ENCODE measurements around the gene GALNTL6. TPM values are rescaled to one million over a fixed set of nuclear protein-coding genes. Genes with fewer than 3 reads are reported as not detected.

The GALNTL6 gene
- total and polyA plus RNA-seq, 2 experiments from 2014 or later, result 0.38 to 0.40 TPM

- TF ChIP-seq ZNF114 (CRISPR knock-in tag; IDR thresholded peaks at IDR 0.05) (no peak), REST (IDR thresholded peaks at IDR 0.05; ENCODE audit: unreplicated experiment) (no peak)
Measured at GRCh38 chr4:171846893-171847292, 33.7 kb downstream of the GALNTL6 start (continued).

- Mint-ChIP-seq H3K27me3 (ENCODE audit: insufficient read depth, low read depth, poor library complexity) (peaks cover 4% of the 10 kb centered on the region), H3K9me3 (no peaks in the 10 kb centered on the region), H3K36me3 (ENCODE audit: low read depth) (no peaks in the 10 kb centered on the region), H3K4me1 (peaks cover 8% of the 10 kb centered on the region), H3K4me3 (no peak overlapping the region), H3K27ac (no peak overlapping the region)
- ATAC-seq, result no peak
- no peaks in the 10 kb centered on the region for H3K36me3 ChIP-seq (ENCODE audit: insufficient read depth)
- no peaks in the 10 kb centered on the region for H3K79me2 ChIP-seq (replicated peaks; ENCODE audit: insufficient read depth)
- no peak overlapping the region for H3K4me2 ChIP-seq
- H3K9me2 ChIP-seq (ENCODE audit: insufficient read depth), result 0 out of 2 replicates have a peak, but pooled peaks cover 8% of the 10 kb centered on the region
- peaks cover 25% of the 10 kb centered on the region for H3K4me1 ChIP-seq (ENCODE audit: insufficient read depth)
- H3F3A ChIP-seq (replicated peaks; ENCODE audit: low read depth), result no peaks in the 10 kb centered on the region
- DNase-seq (ENCODE audit: low spot score), result no peak
- H4K20me1 ChIP-seq (replicated peaks; ENCODE audit: insufficient read depth), result no peaks in the 10 kb centered on the region
- no peak overlapping the region for H2AFZ ChIP-seq
- no peaks in the 10 kb centered on the region for H3K27me3 ChIP-seq (ENCODE audit: insufficient read depth)
- no peak overlapping the region for H3K27ac ChIP-seq (ENCODE audit: low read depth)
- no peak for TF ChIP-seq CREB1 (CRISPR knock-in tag; IDR thresholded peaks at IDR 0.05; ENCODE audit: low read depth)
- no peak for TF ChIP-seq JUNB (IDR thresholded peaks at IDR 0.05; ENCODE audit: unreplicated experiment)
- no peak for TF ChIP-seq ETS1 (IDR thresholded peaks at IDR 0.05)
- no peak for TF ChIP-seq POLR2AphosphoS5 (IDR thresholded peaks at IDR 0.05; ENCODE audit: low read depth)
- no peak for TF ChIP-seq EZH2 (IDR thresholded peaks at IDR 0.05; ENCODE audit: low read depth, unreplicated experiment)
- no peak for TF ChIP-seq ZNF462 (CRISPR knock-in tag; IDR thresholded peaks at IDR 0.05)
- no peak for TF ChIP-seq EZH2phosphoT487 (IDR thresholded peaks at IDR 0.05; ENCODE audit: unreplicated experiment)
- TF ChIP-seq ZNF114 (CRISPR knock-in tag; IDR thresholded peaks at IDR 0.05), result no peak
- TF ChIP-seq STAT1 (IDR thresholded peaks at IDR 0.05; ENCODE audit: unreplicated experiment), result no peak
- no peak for TF ChIP-seq CTCF (conservative IDR thresholded peaks at IDR 0.05; ENCODE audit: low read depth in 2 of 2)
- TF ChIP-seq NANOG (IDR thresholded peaks at IDR 0.05; ENCODE audit: borderline replicate concordance), result no peak
- no peak for TF ChIP-seq ZNF331 (CRISPR knock-in tag; IDR thresholded peaks at IDR 0.05; ENCODE audit: low read depth)
- no peak overlapping the region for H3K4me3 ChIP-seq
Measured at GRCh38 chr4:171847751-171848150, 34.5 kb downstream of the GALNTL6 start.
